Smooth muscle cell (in vitro differentiated cells): ENCODE data around the gene CCDC187. TPM values are rescaled to one million over a fixed set of nuclear protein-coding genes. Genes with fewer than 3 reads are reported as not detected.

Source experiments
- DNase-seq: peaks from one replicate; lab custom pipeline; 2025; ENCODE audit not compliant: unreplicated experiment; lab: John Stamatoyannopoulos, UW
- H2AFZ ChIP-seq: fragments of 200-600 bp; sonication (generic); 2 replicates; pipeline ENCODE4 v1.6.0; 2016; ENCODE audit warnings: antibody characterized with exemption, low read depth, mild to moderate bottlenecking
- H3F3A ChIP-seq: fragments of 200-600 bp; sonication (generic); 2 replicates; pipeline ENCODE4 v1.6.0; 2017; ENCODE audit warnings: antibody characterized with exemption, low read depth
- H3K27ac ChIP-seq: fragments of 200-600 bp; sonication (generic); 2 replicates; pipeline ENCODE4 v1.5.1; 2016; ENCODE audit warnings: low read depth, mild to moderate bottlenecking
- H3K27me3 ChIP-seq: fragments of 200-600 bp; sonication (generic); 2 replicates; pipeline ENCODE4 v1.6.1; 2016; ENCODE audit warnings: low read depth, mild to moderate bottlenecking
- H3K36me3 ChIP-seq: fragments of 200-600 bp; sonication (generic); 2 replicates; pipeline ENCODE4 v1.5.1; 2016; ENCODE audit warnings: low read depth
- H3K4me1 ChIP-seq: fragments of 200-600 bp; sonication (generic); 2 replicates; pipeline ENCODE4 v1.5.1; 2016; ENCODE audit warnings: low read depth
- H3K4me2 ChIP-seq: fragments of 200-600 bp; sonication (generic); 2 replicates; pipeline ENCODE4 v1.6.0; 2016; ENCODE audit warnings: mild to moderate bottlenecking
- H3K4me3 ChIP-seq: fragments of 200-600 bp; sonication (generic); 2 replicates; pipeline ENCODE4 v1.5.1; 2016; ENCODE audit warnings: mild to moderate bottlenecking
- H3K79me2 ChIP-seq: fragments of 200-600 bp; sonication (generic); 2 replicates; pipeline ENCODE4 v1.6.0; 2016; ENCODE audit warnings: low read depth, mild to moderate bottlenecking
- H3K9ac ChIP-seq: fragments of 200-600 bp; sonication (generic); 2 replicates; pipeline ENCODE4 v1.6.0; 2016; ENCODE audit warnings: low read depth
- H3K9me3 ChIP-seq: fragments of 200-600 bp; sonication (generic); replicated peaks from 2 replicates; pipeline ENCODE4 v1.5.1; 2016; ENCODE audit warnings: low read depth
- H4K20me1 ChIP-seq: fragments of 200-600 bp; sonication (generic); 2 replicates; pipeline ENCODE4 v1.6.0; 2016; ENCODE audit warnings: low read depth
- CTCF ChIP-seq: fragments of 200-600 bp; sonication (generic); IDR thresholded peaks from 2 replicates; pipeline ENCODE4 v1.5.1; 2017; ENCODE audit warnings: borderline replicate concordance, mild to moderate bottlenecking, antibody characterized with exemption; ENCODE audit not compliant: insufficient read depth, poor library complexity, severe bottlenecking
- WGBS: methylation state at CpG from one replicate; pipeline ENCODE4 v1.1.7; 2016; ENCODE audit warnings: low lambda C conversion rate; 5-methylcytosine and 5-hydroxymethylcytosine counted together
- polyA plus RNA-seq: library from polyadenylated mRNA; unstranded; fragments of >200 nt; fragmentation: Nextera tagmentation; extraction: Ambion mirVana; gene quantifications from 2 replicates; pipeline ENCODE4 v1.2.1, GENCODE V29; 2016
- total RNA-seq: library from RNA; depleted of rRNA; stranded (reverse); fragments of >200 nt; gene quantifications from 2 replicates; pipeline ENCODE4 v1.2.3, GENCODE V29; 2014

The CCDC187 gene
- total and polyA plus RNA-seq, 2 experiments from 2014 or later, result 0.10 TPM; not detected in 1

GRCh38 chr9:136343121-136343883, 39.4 kb upstream of the CCDC187 start:
- H3F3A ChIP-seq, result no peaks in the 10 kb centered on the region
- 90% methylated on average over 19 of the region's 23 CpGs for WGBS
- H3K4me2 ChIP-seq, result peak overlapping the region; percentile 81
- no peaks in the 10 kb centered on the region for H3K36me3 ChIP-seq
- H3K79me2 ChIP-seq, result no peaks in the 10 kb centered on the region
- no peak overlapping the region for H2AFZ ChIP-seq
- H3K27ac ChIP-seq, result no peak overlapping the region
- H3K4me1 ChIP-seq, result peaks cover 23% of the 10 kb centered on the region
- no peak for DNase-seq
- H3K9me3 ChIP-seq, result no peaks in the 10 kb centered on the region
- no peak overlapping the region for H3K9ac ChIP-seq
- peaks cover 48% of the 10 kb centered on the region for H4K20me1 ChIP-seq
- H3K27me3 ChIP-seq, result no peaks in the 10 kb centered on the region
- H3K4me3 ChIP-seq, result peak overlapping the region; percentile 40
- TF ChIP-seq CTCF, result no peak

- DNase-seq, result peak; percentile 75
- Histone ChIP-seq H4K20me1 (peaks cover 51% of the 10 kb centered on the region), H3K4me3 (peak overlapping the region; percentile 40), H3K79me2 (no peaks in the 10 kb centered on the region), H2AFZ (no peak overlapping the region), H3K9me3 (no peaks in the 10 kb centered on the region), H3K27me3 (no peaks in the 10 kb centered on the region), H3K9ac (no peak overlapping the region), H3K27ac (no peak overlapping the region), H3K36me3 (no peaks in the 10 kb centered on the region), H3K4me1 (peaks cover 23% of the 10 kb centered on the region), H3F3A (no peaks in the 10 kb centered on the region), H3K4me2 (peak overlapping the region; percentile 81)
- no peak for TF ChIP-seq CTCF
- WGBS, result 29% methylated on average over 38 of the region's 60 CpGs
Measured at GRCh38 chr9:136342181-136343120, 38.6 kb upstream of the CCDC187 start.

DNA sequence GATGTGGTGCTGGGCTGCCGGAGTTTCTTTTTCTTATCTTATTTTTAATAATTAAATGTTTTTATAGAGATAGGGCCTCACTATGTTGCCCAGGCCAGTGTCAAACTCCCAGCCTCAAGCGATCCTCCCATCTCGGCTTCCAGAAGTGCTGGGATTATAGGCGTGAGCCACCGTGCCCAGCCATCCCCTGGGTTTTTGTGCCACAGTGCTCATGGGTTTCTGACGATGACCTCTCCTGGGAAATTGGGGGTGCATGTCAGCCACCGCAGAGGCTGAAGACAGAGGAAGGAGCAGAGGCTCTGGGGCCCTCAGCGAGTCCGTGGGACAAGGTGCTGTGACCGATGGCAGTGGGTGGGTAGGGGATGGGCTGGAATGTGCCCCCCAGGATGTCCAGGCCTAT, 37.9 kb upstream of the CCDC187 start:
- no peak overlapping the region for H3K9ac ChIP-seq
- peaks cover 58% of the 10 kb centered on the region for H4K20me1 ChIP-seq
- H2AFZ ChIP-seq, result no peak overlapping the region
- H3F3A ChIP-seq, result no peaks in the 10 kb centered on the region
- H3K36me3 ChIP-seq, result no peaks in the 10 kb centered on the region
- H3K4me1 ChIP-seq, result peaks cover 23% of the 10 kb centered on the region
- DNase-seq, result no peak
- H3K9me3 ChIP-seq, result no peaks in the 10 kb centered on the region
- H3K27ac ChIP-seq, result no peak overlapping the region
- no peaks in the 10 kb centered on the region for H3K79me2 ChIP-seq
- no peaks in the 10 kb centered on the region for H3K27me3 ChIP-seq
- peak overlapping the region; percentile 81 for H3K4me2 ChIP-seq
- H3K4me3 ChIP-seq, result no peak overlapping the region
- no peak for TF ChIP-seq CTCF
- WGBS, result 84% methylated on average over 10 of the region's 10 CpGs
